GM19467 (cell line): ENCODE data around the gene NLRP12.
"Not testable (repeated sequence)": the region's sequence is repeated elsewhere in the genome, so short reads cannot be mapped to it uniquely, and the experiment has no call there.

ENCODE experiments used
- ATAC-seq: cut with Tn5 transposase; IDR thresholded peaks from one replicate; pipeline ENCODE4 v1.9.1; 2021; ENCODE audit warnings: mild to moderate bottlenecking, moderate library complexity; ENCODE audit not compliant: unreplicated experiment

NLRP12 gene

DNA sequence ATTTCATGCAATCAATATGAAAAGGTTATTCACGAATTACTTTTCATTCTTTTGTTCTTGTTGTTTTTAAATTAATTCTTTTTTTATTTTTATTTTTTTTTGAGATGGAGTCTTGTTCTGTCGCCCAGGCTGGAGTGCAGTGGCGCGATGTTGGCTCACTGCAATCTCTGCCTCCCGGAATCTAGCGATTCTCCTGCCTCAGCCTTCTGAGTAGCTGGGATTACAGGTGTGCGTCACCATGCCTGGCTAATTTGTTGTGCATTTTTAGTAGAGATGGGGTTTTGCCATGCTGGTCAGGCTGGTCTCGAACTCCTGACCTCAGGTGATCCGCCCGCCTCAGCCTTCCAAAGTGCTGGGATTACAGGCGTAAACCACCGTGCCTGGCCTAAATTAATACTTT lies 16.1 kb upstream of the NLRP12 start:
- not testable (repeated sequence) for ATAC-seq

DNA sequence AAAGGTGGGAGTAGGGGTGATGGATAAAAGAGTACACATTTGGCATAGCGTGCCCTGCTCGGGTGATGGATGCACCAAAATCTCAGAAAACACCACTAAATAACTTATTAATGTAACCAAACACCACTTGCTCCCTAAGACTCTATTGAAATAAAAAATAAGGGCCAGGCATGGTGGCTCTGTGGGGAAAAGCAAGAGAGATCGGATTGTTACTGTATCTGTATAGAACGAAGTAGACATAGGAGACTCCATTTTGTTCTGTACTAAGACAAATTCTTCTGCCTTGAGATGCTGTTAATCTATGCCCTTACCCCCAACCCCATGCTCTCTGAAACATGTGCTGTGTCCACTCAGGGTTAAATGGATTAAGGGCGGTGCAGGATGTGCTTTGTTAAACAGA lies 14.3 kb upstream of the NLRP12 start:
- ATAC-seq = not testable (repeated sequence)

DNA sequence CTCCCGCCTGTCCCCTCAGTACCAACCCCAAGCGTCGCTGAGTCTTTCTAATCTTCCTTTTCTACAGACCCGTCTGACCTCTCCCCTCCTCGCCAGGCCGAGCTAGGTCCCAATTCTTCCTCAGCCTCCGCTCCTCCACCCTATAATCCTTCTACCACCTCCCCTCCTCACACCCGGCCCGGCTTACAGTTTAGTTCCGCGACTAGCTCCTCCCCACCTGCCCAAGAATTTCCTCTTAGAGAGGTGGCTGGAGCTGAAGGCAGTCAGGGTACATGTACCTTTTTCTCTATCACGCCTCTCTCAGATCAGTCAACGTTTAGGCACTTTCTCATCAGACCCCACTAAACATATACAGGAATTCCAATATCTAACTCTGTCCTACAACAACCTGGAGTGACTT lies 8.7 kb upstream of the NLRP12 start:
- not testable (repeated sequence) for ATAC-seq

DNA sequence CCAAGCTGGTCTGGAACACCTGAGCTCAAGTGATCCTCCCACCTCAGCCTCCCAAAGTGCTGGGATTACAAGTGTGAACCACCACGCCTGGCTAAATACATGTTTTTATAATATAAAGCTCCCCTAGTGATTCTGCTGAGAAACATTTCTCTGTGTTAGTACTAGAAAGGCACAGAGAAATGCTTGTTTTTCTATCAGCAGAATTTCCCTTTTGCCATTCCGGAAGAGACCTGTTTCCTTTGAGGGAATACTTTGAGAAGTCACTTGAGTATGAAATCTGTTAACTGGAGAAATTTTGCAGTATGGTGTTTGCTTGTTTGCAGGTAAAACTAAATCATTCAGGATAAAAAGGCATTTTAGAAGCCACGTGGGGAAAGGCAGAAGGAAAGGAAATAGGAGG lies 4.4 kb upstream of the NLRP12 start:
- no peak for ATAC-seq

DNA sequence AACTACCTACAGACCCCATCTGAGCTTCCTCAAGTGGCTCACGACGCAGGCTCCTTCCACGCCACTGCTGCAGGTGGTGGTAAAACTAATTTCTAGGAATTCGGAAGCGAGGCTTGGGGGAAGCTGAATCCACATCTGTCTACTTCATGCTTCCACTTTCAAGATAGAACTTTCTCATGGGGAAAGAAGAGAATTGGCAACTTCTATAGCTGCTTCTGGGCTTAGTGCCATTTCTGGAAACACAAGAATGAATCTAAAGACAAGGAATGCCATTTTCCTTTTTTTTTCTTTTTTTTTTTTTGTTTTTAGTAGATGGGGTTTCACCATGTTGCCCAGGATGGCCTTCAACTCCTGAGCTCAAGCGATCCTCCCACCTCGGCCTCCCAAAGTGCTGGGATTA lies 2.8 kb upstream of the NLRP12 start:
- no peak for ATAC-seq

DNA sequence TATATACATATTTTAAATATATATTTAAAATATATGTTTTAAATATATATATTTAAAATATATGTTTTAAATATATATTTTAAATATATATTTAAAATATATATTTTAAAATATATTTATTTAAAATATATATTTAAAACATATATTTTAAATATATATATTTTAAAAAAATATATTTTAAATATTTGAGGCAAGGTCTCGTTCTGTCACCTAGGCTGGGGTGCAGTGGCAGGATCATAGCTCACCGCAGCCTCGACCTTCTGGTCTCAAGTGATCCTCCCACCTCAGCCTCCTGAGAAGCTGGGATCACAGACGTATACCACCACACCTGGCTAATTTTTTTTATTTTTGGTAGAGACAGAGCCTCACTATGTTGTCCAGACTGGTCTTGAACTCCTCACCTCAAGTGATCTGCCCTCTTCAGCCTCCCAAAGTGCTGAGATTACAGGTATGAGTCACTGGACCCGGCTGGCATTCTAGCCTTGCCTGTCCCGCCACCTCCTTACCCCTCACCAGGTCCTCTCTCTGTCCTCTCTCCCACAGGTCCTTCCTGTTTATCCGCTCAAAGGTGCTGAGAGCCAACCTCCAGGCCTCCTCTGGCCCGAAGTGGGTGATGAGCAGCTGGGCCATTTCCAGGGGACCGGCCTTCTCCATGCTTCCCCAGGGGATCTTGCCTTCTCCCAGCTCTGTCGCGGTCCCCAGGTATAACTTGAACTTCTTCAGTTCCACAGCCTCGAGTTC lies 564 bp downstream of the NLRP12 start:
- ATAC-seq = no peak

DNA sequence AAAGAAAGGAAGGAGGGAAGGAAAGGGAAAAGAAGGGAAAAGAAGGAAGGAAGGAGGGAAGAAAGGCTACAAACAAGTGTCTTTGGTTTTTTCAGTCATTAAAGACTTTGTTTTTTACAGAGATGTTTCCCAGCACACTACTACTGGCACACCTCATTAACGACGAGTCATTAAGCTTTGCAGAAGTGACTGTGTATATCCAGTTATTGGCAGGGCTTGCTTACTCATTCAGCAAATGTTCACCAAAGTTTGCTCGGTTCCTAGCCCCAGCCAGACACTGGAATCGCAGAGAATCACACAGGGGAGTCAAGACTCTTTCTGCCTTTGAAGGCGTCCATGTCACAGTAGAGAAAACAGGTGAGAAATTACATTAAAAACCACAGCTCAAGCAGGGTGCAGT lies 4.3 kb downstream of the NLRP12 start:
- ATAC-seq = no peak

DNA sequence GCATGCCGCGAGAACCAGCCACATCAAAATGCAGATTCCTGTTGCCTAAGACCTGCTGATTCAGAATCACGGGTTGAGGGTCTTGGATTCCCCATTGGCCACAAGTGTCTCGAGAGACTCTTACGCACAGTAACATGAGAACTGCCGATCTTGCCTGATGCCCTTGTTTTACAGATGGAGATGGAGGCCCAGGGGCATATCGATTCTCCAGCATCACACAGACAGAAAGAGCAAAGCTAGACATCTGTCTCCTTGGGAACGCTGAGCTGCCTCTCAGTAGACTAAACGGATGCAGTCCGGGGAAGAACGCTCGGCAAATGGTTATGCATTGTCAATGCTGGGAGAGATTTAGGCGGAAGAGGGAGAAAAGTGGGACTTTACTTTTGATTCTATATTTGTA lies 5.4 kb downstream of the NLRP12 start:
- ATAC-seq = no peak

DNA sequence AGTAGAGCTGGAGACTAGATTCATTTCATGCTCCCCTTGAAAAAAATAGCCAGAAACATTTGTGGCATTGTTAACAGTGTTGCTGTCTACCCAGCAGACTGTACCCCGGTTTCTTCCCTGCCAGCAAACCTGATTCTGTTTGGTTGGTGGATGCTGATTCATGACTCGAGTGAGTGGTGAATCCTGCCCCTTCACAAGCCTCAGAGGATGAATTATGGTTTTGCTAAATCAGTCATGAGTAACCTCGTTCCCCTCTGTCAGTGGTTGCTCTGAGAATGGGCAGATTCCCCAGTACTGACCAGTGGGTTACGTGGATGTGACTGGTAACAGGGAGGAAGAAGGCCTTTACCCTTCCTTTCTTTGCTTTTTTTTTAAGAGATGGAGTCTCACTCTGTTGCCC lies 10.1 kb downstream of the NLRP12 start:
- no peak for ATAC-seq

DNA sequence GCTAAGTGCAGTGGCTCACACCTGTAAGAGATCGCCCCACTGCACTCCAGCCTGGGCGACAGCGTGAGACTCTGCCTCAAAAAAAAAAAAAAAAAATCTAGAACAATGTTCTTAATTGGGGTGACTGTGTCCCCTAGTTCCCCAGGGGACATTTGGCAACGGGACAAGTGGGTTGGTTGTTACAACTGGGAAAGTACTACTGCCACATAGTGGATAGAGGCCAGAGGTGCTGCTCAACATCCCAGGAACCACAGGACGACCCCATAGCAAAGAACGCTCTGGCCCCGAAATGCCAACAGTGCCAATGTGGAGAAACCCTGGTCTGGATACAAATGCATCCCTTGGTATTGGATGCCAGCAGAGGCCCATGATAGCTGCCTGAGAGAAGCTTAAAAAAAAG lies 11.8 kb downstream of the NLRP12 start:
- no peak for ATAC-seq

DNA sequence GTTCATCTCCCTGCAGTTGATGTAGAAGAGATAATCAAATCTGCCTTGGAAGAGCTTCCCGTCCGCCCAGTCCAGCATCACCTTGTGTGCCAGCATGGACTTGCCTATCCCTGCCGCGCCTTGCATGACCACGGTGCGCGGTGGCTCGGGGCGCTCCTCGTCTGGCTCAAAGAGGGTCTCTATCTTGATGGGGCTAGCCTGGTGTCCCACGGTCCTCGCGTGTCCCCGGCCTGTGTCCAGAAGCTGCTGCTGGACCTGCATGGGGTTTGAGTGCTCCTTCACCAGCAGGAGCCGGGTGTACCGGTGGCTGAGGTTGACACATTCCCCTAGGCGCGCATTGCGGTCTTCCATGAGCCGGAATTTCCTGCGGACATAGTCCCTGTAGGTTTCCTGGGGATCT lies 13.2 kb downstream of the NLRP12 start:
- no peak for ATAC-seq

DNA sequence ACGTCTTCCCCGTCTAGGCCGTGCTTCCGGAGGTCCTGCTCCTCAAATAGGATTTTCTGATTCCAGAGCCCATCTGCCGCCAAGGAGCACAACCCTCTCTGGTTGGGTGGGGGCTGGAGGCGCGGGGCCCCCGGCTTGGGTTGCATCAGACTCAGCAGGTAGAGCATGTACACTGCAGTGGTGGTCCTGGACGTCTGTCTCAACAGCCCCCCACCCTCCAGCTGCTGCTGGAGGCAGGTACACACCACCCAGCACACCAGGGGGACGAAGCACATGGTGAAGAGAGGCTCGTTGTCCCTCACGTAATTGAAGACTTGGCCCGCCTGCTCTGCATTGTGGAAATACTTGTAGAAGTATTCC lies 13.9 kb downstream of the NLRP12 start:
- ATAC-seq = no peak

DNA sequence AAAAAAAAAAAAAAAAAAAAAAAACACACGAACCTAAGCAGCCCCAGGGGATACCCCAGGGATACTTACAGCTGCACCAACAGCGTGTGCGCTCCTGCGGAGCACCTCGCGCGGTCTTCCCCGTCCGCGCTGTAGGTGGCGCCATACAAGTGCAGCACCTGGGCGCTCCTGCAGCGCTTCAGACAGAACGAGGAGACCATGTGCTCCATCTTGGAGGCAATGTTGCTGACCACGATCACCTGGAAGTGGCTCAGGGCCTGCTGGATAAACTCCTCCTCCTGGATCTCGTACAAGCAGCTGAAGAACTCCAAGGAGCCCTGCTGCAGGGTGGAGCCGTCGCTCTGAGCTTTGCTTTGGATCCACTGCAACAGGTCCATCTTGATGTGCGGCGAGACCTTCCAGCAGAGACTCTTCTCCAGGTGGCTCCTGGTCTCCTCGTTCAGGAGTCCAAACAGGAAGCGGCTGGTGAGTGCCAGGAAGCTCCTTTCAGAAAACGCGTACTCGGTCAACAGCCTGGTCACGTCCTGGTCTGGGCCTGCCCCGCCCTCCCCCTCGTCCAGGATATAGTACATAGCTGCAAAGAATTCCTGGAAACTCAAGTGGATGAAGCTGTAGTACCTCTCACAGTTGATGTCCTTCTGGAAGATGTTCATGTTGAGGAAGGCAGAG lies 14.5 kb downstream of the NLRP12 start:
- no peak for ATAC-seq

DNA sequence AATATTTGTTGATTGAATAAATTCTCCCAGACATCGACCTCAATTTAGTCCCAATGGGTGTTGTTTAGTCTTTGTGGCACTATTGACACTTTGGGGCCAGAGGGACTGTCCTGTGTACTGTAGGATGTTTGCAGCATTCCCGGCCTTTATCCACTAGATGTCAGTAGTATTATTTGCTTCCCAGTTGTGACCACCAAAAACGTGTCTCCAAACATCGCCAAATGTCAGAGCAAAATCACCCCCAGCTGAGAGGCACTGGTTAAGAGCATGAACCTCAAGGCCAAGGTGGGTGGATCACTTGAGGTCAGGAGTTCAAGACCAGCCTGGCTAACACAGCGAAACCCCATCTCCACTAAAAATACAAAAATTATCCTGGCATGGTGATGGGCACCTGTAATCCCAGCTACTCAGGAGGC lies 15.4 kb downstream of the NLRP12 start:
- ATAC-seq = no peak

DNA sequence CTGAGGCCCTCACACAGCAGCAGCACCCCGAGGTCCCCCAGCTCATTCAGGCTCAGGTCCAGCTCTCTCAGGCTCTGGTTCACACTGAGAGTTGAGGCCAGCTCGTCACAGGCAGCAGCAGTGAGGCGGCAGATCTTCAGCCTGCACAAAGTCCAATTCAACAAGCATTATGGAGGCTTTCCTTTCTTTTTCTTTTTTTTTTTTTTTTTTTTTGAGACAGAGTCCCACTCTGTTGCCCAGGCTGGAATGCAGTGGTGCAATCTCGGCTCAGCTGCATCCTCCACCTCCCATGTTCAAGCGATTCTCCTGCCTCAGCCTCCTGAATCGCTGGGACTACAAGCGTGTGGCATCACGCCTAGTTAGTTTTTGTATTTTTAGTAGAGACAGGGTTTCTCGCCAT lies 22.9 kb downstream of the NLRP12 start:
- no peak for ATAC-seq

DNA sequence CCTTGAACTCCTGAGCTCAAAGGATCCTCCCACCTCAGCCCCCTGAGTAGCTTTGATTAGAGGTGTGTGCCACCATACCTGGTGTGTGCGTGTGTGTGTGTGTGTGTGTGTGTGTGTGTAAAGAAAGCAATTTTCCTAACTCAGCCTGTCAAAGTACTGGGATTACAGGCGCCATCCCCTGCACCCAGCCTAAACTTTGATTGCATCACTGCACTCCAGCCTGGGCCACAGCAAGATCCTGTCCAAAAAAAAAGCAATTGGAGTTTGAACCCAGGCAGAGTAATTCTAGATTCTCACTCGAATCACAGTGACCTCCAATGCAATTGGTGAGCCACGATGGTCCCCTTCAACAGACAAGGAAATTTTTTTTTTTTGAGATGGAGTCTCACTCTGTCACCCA lies 29.1 kb downstream of the NLRP12 start:
- no peak for ATAC-seq

DNA sequence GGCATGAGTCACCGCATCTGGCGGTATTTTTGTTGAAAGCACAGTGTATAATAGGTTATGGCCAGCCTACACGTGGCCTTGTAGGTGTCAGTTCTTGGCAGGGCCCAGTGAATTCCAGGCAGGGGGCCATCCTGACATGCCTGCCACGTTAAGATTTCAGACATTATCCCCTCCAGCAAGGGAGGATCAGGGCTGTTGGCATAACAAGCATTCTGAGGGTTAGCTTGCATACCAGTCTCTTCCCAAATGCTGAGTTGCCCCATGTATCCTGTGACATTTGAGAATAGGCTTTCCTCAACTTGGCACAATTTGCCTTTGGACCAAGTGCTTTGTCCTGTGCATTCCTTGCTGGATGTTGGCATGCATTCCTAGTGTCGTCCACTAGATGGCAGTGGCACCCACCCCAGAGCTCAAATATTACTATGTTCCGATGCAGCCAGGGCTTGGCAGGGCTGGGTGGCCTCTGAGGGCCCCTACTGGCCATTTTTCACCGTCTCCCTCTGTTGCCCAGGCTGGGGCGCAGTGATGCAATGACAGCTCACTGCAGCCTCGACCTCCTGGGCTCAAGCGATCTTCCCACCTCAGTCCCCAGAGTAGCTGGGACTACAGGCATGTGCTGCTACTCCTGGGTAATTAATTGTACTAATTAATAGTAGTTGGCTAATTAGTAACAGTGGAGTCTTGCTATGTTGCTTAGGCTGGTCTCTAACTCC lies 31.2 kb downstream of the NLRP12 start:
- no peak for ATAC-seq

DNA sequence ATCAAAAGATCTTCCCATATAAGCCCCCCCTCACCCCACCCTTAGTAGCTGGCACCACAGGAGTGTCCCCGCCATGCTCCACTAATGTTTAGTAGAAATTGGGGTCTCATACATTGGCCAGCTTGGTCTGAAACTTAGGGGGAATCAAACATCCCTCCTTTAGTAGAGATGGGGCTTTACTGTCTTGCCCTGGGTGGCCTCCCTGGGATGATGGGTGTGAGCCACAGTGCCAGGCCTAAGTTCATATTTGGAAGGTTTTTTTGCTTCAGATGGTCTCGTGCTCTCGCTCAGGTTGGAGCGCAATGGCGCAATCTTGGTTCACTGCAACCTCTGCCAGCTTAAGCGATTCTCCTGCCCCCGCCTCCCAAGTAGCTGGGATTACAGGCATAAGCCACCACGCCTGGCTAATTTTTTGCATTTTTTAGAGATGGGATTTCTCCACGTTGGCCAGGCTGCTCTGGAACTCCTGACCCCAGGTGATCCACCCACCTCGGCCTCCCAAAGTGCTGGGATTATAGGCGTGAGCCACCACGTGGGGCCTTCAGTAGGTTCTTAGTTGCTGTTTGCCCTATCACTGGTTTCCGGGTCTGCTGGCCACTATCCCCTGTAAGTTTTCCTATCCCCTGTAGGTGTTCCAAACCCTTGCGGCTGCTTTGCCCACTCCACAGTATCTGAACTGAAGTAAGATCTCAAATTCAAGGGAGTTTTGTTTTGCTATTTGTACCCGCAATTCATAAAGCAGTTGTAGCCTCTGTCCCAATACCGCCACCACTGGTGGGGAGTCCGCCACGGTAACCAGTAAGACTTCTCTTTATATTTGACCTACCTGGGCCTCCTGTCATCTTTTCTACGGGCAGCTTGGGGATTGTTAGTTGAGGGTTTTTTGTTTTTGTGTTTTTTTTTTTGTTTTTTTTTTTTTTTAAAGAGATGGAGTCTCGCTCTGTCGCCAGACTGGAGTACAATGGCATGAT lies 34.1 kb downstream of the NLRP12 start:
- ATAC-seq = no peak

DNA sequence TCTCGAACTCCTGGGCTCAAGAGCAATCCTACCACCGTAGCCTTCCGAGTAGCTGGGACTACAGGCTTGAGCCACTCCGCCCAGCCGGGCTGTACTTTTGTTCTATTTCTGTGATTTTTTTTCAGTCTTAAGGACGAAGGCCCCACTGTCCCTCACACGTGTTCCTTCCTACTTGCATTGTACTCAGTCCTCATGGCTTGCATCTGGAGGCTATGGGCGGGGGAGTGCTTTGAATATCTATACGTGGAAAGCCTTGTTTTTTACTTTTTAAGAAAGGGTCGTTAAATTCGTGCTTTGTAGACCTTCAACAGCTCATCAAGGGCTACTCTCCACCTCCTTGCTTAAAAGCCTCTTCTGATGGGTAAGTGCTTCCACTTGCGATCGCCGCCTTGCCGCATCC lies 36.8 kb downstream of the NLRP12 start:
- no peak for ATAC-seq

DNA sequence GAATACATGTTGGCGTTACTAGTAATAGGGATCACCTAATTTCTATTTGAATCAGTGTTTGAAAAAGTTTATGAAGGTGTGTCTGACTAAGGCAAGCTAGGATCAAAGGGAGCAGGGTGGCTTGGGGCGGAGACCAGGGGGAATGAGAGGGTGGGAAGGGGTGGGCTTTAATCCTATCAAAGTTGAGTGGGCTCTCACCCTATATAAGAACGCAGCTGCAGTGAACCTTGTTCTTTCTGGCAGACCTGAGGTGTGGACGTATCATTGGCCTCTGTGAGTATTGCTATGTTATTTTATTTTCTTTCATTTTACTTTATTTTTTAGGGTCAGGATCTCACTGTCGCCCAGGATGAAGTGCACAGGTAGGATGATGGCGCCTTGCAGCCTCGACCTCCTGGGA lies 37.4 kb downstream of the NLRP12 start:
- no peak for ATAC-seq
